ENCODE data around the gene FRMD3.

FRMD3 gene

GRCh38 chr9:83245979-83246659 is 292.1 kb downstream of the FRMD3 start:
- no peak overlapping the region for H3K27ac Mint-ChIP-seq
- no peaks in the 10 kb centered on the region for H3K4me1 Mint-ChIP-seq (ENCODE audit: low read depth)
- no peak overlapping the region for H3K4me3 Mint-ChIP-seq
- no peaks in the 10 kb centered on the region for H3K27me3 Mint-ChIP-seq (ENCODE audit: low read depth)
- H3K9me3 Mint-ChIP-seq: peaks cover 5% of the 10 kb centered on the region
- H3K36me3 Mint-ChIP-seq (ENCODE audit: low read depth): no peaks in the 10 kb centered on the region

GRCh38 chr9:83242066-83242465 is 296.1 kb downstream of the FRMD3 start:
- no peak overlapping the region for H3K27ac Mint-ChIP-seq
- H3K4me3 Mint-ChIP-seq: no peak overlapping the region
- H3K9me3 Mint-ChIP-seq: peaks cover 3% of the 10 kb centered on the region
- H3K36me3 Mint-ChIP-seq (ENCODE audit: low read depth): no peaks in the 10 kb centered on the region
- no peaks in the 10 kb centered on the region for H3K4me1 Mint-ChIP-seq (ENCODE audit: low read depth)
- H3K27me3 Mint-ChIP-seq (ENCODE audit: low read depth): no peaks in the 10 kb centered on the region

- Mint-ChIP-seq H3K27me3 (ENCODE audit: low read depth) (no peaks in the 10 kb centered on the region), H3K4me3 (no peak overlapping the region), H3K36me3 (ENCODE audit: low read depth) (no peaks in the 10 kb centered on the region), H3K4me1 (ENCODE audit: low read depth) (no peaks in the 10 kb centered on the region), H3K27ac (no peak overlapping the region), H3K9me3 (peaks cover 3% of the 10 kb centered on the region)
Observed at GRCh38 chr9:83240671-83241070, 297.5 kb downstream of the FRMD3 start.

- no peaks in the 10 kb centered on the region for H3K36me3 Mint-ChIP-seq (ENCODE audit: low read depth)
- H3K9me3 Mint-ChIP-seq: peaks cover 3% of the 10 kb centered on the region
- no peak overlapping the region for H3K27ac Mint-ChIP-seq
- H3K27me3 Mint-ChIP-seq (ENCODE audit: low read depth): no peaks in the 10 kb centered on the region
- H3K4me1 Mint-ChIP-seq (ENCODE audit: low read depth): no peaks in the 10 kb centered on the region
- no peak overlapping the region for H3K4me3 Mint-ChIP-seq
Observed at GRCh38 chr9:83239747-83240146, 298.5 kb downstream of the FRMD3 start.

- Mint-ChIP-seq H3K4me1 (ENCODE audit: low read depth) (no peaks in the 10 kb centered on the region), H3K9me3 (peaks cover 3% of the 10 kb centered on the region), H3K27me3 (ENCODE audit: low read depth) (no peaks in the 10 kb centered on the region), H3K36me3 (ENCODE audit: low read depth) (no peaks in the 10 kb centered on the region), H3K4me3 (no peak overlapping the region), H3K27ac (no peak overlapping the region)
Observed at GRCh38 chr9:83238871-83239640, 299.1 kb downstream of the FRMD3 start.

- H3K4me1 Mint-ChIP-seq (ENCODE audit: low read depth): no peaks in the 10 kb centered on the region
- H3K27ac Mint-ChIP-seq: no peak overlapping the region
- no peaks in the 10 kb centered on the region for H3K9me3 Mint-ChIP-seq
- no peaks in the 10 kb centered on the region for H3K27me3 Mint-ChIP-seq (ENCODE audit: low read depth)
- no peak overlapping the region for H3K4me3 Mint-ChIP-seq
- H3K36me3 Mint-ChIP-seq (ENCODE audit: low read depth): no peaks in the 10 kb centered on the region
Observed at GRCh38 chr9:83236029-83236696, 302.0 kb downstream of the FRMD3 start.

- no peaks in the 10 kb centered on the region for H3K9me3 Mint-ChIP-seq
- H3K36me3 Mint-ChIP-seq (ENCODE audit: low read depth): no peaks in the 10 kb centered on the region
- no peak overlapping the region for H3K27ac Mint-ChIP-seq
- no peaks in the 10 kb centered on the region for H3K27me3 Mint-ChIP-seq (ENCODE audit: low read depth)
- H3K4me3 Mint-ChIP-seq: no peak overlapping the region
- H3K4me1 Mint-ChIP-seq (ENCODE audit: low read depth): no peaks in the 10 kb centered on the region
Observed at GRCh38 chr9:83235526-83235925, 302.7 kb downstream of the FRMD3 start.

- H3K36me3 Mint-ChIP-seq (ENCODE audit: low read depth): no peaks in the 10 kb centered on the region
- no peak overlapping the region for H3K27ac Mint-ChIP-seq
- no peak overlapping the region for H3K4me3 Mint-ChIP-seq
- no peaks in the 10 kb centered on the region for H3K4me1 Mint-ChIP-seq (ENCODE audit: low read depth)
- H3K9me3 Mint-ChIP-seq: no peaks in the 10 kb centered on the region
- no peaks in the 10 kb centered on the region for H3K27me3 Mint-ChIP-seq (ENCODE audit: low read depth)
Observed at GRCh38 chr9:83234541-83234940, 303.7 kb downstream of the FRMD3 start.

- Mint-ChIP-seq H3K27ac (no peak overlapping the region), H3K4me1 (ENCODE audit: low read depth) (no peaks in the 10 kb centered on the region), H3K4me3 (no peak overlapping the region), H3K27me3 (ENCODE audit: low read depth) (no peaks in the 10 kb centered on the region), H3K9me3 (no peaks in the 10 kb centered on the region), H3K36me3 (ENCODE audit: low read depth) (no peaks in the 10 kb centered on the region)
Observed at GRCh38 chr9:83233647-83234046, 304.6 kb downstream of the FRMD3 start.

- Mint-ChIP-seq H3K27me3 (ENCODE audit: low read depth) (no peaks in the 10 kb centered on the region), H3K9me3 (no peaks in the 10 kb centered on the region), H3K36me3 (ENCODE audit: low read depth) (no peaks in the 10 kb centered on the region), H3K27ac (no peak overlapping the region), H3K4me1 (ENCODE audit: low read depth) (no peaks in the 10 kb centered on the region), H3K4me3 (no peak overlapping the region)
Observed at GRCh38 chr9:83231039-83231438, 307.2 kb downstream of the FRMD3 start.

- no peak overlapping the region for H3K4me3 Mint-ChIP-seq
- H3K27ac Mint-ChIP-seq: no peak overlapping the region
- no peaks in the 10 kb centered on the region for H3K36me3 Mint-ChIP-seq (ENCODE audit: low read depth)
- no peaks in the 10 kb centered on the region for H3K9me3 Mint-ChIP-seq
- peaks cover 8% of the 10 kb centered on the region for H3K4me1 Mint-ChIP-seq (ENCODE audit: low read depth)
- H3K27me3 Mint-ChIP-seq (ENCODE audit: low read depth): peaks cover 23% of the 10 kb centered on the region
Observed at GRCh38 chr9:83220730-83221129, 317.5 kb downstream of the FRMD3 start.

- H3K36me3 Mint-ChIP-seq (ENCODE audit: low read depth): no peaks in the 10 kb centered on the region
- H3K9me3 Mint-ChIP-seq: no peaks in the 10 kb centered on the region
- no peak overlapping the region for H3K27ac Mint-ChIP-seq
- H3K4me1 Mint-ChIP-seq (ENCODE audit: low read depth): peaks cover 8% of the 10 kb centered on the region
- peaks cover 23% of the 10 kb centered on the region for H3K27me3 Mint-ChIP-seq (ENCODE audit: low read depth)
- H3K4me3 Mint-ChIP-seq: peak overlapping the region; percentile 84
Observed at GRCh38 chr9:83219924-83220438, 318.2 kb downstream of the FRMD3 start.

- peak overlapping the region; percentile 84 for H3K4me3 Mint-ChIP-seq
- no peak overlapping the region for H3K27ac Mint-ChIP-seq
- no peaks in the 10 kb centered on the region for H3K36me3 Mint-ChIP-seq (ENCODE audit: low read depth)
- no peaks in the 10 kb centered on the region for H3K9me3 Mint-ChIP-seq
- peaks cover 23% of the 10 kb centered on the region for H3K27me3 Mint-ChIP-seq (ENCODE audit: low read depth)
- H3K4me1 Mint-ChIP-seq (ENCODE audit: low read depth): peaks cover 8% of the 10 kb centered on the region
Observed at GRCh38 chr9:83219154-83219923, 318.9 kb downstream of the FRMD3 start.

- H3K4me1 Mint-ChIP-seq (ENCODE audit: low read depth): peaks cover 8% of the 10 kb centered on the region
- H3K36me3 Mint-ChIP-seq (ENCODE audit: low read depth): no peaks in the 10 kb centered on the region
- H3K4me3 Mint-ChIP-seq: no peak overlapping the region
- no peaks in the 10 kb centered on the region for H3K9me3 Mint-ChIP-seq
- no peak overlapping the region for H3K27ac Mint-ChIP-seq
- peaks cover 23% of the 10 kb centered on the region for H3K27me3 Mint-ChIP-seq (ENCODE audit: low read depth)
Observed at GRCh38 chr9:83218411-83219090, 319.6 kb downstream of the FRMD3 start.

Measured in T-helper 1 cell treated with Interleukin-12 subunit alpha and Interleukin-12 subunit beta and Interleukin-4 antibody, amounts not matched to agents 30 μg/mL and 1 μg/mL, for 36 hours (primary cell).